DMS153 (cell line): ENCODE results near the gene EEF1AKMT1.
"Not testable (repeated sequence)": the region's sequence is repeated elsewhere in the genome, so short reads cannot be mapped to it uniquely, and the experiment has no call there.

Experiments
- DNase-seq: peaks from one replicate; lab custom pipeline; 2025; lab: John Stamatoyannopoulos, UW

The EEF1AKMT1 gene

GRCh38 chr13:20776751-20777150 lies 3.0 kb upstream of the EEF1AKMT1 start:
- no peak for DNase-seq

GRCh38 chr13:20775961-20776360 lies 2.2 kb upstream of the EEF1AKMT1 start:
- no peak for DNase-seq

- no peak for DNase-seq
These were observed 985 bp upstream of the EEF1AKMT1 start for GRCh38 chr13:20774746-20775145.

- DNase-seq = no peak
These were observed 1.2 kb downstream of the EEF1AKMT1 start for GRCh38 chr13:20772401-20773131.

- no peak for DNase-seq
These were observed 3.9 kb downstream of the EEF1AKMT1 start for GRCh38 chr13:20769834-20770233.

DNA sequence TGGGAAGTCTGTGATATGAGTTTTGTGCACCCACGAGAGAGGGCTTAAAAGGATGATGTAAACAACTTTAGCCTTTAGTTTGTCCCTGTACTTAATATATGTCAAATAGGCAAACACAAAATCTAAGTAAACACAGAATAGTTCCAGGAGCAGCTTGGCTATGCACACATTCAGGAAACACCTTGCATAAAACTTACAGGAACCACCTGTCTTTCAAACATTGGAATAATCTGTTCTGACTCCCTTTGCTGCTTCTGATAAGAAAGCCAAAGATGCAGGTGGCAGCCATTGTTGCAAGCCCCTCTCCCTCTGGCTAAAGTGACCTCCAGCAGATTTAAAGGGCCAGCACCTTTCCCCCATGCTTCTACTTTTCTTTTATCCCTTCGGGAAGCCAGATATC lies 4.7 kb downstream of the EEF1AKMT1 start:
- DNase-seq = no peak

DNA sequence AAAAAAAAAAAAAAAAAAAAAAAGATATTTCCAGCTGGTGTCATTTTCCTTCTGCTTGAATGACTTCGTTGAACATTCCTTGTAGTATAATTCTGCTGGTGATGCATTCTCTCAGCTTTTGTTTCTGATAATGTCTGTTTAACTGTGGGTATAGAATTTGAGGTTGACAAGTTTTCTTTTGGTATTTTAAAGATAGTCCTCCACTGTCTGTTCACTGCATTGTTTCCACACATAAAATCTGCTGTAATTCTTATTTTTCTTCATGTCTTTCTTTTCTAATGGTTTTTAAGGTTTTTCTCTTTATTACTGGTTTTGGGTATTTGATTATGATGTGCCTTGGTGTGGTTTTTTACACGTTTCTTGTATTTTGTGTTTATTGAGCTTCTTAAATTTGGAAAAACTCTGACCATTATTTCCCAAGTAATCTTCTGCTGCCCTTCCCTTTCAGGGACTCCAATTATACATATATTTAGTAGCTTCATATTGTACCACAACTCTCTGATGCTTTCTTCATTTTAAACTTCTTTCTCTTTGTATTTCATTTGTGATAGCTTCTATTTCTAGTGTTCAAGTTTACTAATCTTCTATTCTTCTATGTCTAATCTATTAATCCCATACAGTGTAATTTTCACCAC lies 6.3 kb downstream of the EEF1AKMT1 start:
- no peak for DNase-seq

- no peak for DNase-seq
These were observed 12.9 kb downstream of the EEF1AKMT1 start for GRCh38 chr13:20760872-20761271.

GRCh38 chr13:20754009-20754408 lies 19.8 kb downstream of the EEF1AKMT1 start:
- no peak for DNase-seq

DNA sequence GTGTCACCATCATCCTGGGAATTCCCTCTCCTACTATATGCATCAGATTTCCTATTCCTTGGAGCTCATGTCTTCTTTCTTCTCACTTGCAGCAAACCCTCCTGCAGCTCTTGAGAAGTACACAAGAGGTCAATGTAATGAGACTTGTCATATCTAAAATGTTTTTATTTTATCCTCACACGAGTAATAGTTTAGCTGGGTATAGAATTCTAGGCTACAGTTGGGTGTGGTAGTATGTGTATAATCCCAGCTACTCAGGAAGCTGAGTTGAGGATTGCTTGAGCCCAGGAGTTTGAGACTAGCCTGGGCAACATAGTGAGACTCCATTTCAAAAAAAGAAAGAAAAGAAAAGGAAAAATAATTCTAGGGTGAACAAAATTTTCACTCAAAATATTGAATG lies 24.4 kb downstream of the EEF1AKMT1 start:
- DNase-seq = no peak

GRCh38 chr13:20743830-20744404 lies 29.8 kb downstream of the EEF1AKMT1 start:
- not testable (repeated sequence) for DNase-seq

DNA sequence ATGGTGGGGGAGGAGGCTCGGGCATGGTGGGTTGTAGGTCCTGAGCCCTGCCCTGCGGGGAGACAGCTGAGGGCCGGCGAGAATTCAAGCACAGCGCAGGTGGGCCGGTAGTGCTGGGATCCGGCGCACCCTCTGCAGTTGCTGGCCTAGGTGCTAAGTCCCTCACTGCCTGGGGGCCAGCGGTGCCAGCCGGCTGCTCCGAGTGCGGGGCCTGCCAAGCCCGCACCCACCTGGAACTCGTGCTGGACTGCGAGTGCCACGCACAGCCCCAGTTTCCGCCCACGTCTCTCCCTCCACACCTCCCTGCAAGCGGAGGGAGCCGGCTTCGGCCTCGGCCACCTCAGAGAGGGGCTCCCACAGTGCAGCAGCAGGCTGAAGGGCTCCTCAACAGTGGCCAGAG lies 33.7 kb downstream of the EEF1AKMT1 start:
- no peak for DNase-seq

DNA sequence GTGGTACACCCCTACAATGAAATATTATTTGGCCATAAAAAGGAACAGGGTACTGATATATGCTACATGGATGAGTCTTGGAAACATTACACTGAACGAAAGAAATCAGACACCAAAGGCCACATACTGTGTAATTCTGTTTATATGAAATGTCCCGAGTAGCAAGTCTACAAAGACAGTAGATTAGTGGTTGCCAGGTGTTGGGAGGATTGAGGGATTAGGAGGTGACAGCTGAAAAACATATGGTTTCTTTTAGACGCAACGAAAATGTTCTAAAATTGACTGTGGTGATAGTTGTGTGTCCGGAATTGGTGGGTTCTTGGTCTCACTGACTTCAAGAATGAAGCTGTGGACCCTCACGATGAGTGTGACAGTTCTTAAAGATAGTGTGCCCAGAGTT lies 35.1 kb downstream of the EEF1AKMT1 start:
- DNase-seq = no peak

DNA sequence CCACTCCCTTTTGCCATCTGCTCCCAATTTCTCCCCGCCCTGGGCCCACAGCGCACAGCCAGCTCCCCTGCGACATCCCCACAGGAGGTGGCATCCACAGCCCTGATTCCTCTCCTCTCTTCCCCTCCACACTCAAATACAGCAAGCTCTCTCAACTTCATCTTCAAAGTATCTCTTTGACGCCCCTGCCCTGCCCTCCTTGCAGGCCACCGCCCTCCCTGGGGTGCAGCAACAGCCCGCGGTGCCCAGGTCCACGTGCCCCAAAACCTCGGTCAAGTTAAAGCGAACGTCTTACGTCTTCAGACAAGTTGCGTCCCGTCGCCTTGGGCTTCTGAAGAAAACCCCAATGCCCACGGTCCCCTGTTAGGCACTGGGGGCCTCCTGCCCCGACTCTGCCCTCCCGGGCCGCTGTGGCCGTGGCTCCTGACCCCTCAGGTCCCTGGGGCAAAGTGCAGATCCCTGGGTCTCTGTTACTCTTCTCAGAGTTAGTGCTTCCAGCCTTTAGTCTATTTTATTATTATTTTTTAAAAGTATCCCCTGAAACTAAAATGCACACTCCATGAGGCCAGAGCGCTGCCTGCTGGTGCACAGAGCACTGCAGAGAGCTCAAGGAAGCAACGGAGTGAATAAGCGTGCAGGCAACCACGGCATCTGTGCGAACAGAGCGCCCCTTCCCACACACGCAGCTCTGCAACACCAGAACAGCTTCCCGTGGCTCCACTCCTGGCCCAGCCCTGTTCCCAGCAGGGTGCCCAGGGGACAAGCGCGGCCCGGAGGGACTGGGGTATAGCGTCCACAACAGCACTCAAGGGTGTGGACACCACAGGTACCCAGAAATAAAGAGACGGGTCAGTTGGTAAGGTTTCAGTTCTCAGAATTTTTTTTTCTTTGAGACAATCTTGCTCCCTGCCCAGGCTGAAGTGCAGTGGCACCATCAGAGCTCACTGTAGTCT lies 43.9 kb downstream of the EEF1AKMT1 start:
- no peak for DNase-seq

DNA sequence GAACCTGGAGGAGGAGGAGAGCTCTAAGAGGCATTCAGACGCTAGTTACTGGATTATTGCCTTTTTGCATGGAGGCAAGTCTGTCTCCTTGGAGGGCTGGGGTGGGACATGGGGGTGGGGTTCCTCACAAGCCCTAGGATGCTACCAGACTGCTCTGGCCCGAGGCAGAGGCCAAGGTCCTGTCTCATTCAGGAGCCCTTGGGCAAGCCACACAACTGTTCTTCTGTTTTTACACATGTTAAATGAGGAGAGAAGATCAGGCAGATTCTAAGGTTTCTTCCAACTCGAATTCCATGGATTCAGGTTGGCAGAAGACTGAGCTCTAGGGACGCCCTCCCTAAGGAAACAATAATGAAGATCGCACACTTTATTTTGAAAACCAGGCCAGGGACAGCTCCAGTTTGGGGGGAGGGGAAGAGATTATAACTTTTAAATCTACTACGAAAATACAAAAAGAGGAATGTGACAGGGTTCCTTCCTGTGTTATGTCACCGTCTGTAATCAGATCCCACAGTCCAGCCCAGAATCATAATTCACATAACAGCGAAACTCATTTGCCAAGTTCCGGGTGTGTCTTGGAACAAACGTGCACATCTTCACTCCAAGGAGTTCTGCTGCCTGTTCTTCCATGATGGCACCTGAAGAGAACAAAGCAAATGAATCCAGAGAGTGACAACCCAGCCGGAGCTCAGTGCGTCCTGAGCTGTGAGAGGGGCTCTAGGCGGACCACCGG lies 45.0 kb downstream of the EEF1AKMT1 start:
- DNase-seq = no peak

- no peak for DNase-seq
These were observed 45.9 kb downstream of the EEF1AKMT1 start for GRCh38 chr13:20727856-20728255.

DNA sequence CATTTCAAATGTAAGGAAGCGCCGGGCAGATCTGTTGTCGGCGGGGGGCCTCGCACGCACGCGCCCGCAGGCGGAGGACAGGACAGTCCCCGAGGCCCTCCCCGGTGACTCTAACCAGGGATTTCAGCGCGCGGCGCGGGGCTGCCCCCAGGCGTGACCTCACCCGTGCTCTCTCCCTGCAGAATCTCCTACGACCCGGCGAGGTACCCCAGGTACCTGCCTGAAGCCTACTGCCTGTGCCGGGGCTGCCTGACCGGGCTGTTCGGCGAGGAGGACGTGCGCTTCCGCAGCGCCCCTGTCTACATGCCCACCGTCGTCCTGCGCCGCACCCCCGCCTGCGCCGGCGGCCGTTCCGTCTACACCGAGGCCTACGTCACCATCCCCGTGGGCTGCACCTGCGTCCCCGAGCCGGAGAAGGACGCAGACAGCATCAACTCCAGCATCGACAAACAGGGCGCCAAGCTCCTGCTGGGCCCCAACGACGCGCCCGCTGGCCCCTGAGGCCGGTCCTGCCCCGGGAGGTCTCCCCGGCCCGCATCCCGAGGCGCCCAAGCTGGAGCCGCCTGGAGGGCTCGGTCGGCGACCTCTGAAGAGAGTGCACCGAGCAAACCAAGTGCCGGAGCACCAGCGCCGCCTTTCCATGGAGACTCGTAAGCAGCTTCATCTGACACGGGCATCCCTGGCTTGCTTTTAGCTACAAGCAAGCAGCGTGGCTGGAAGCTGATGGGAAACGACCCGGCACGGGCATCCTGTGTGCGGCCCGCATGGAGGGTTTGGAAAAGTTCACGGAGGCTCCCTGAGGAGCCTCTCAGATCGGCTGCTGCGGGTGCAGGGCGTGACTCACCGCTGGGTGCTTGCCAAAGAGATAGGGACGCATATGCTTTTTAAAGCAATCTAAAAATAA lies 52.1 kb downstream of the EEF1AKMT1 start:
- peak; percentile 39 for DNase-seq

DNA sequence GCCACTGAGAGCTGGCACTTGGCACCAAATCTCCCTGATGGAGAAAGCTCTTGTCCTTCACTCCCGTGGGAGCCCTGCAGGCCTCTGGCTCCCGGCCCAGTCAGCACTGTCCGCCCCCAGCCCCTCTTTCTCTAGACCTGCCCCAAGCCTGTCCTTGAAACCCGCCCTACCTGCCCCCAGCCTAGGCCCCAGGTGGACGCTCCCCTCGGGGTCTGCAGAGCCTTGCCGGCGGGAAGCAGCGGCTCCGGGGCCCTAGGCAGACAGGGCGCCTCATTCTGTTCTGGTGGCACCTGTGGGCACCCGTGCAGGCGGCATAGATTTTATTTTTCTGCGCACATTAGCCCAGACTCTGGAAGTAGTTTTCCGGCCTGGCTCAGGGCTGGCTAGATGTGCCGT lies 52.7 kb downstream of the EEF1AKMT1 start:
- DNase-seq = no peak

- DNase-seq = no peak
These were observed 53.3 kb downstream of the EEF1AKMT1 start for GRCh38 chr13:20720499-20720898.

DNA sequence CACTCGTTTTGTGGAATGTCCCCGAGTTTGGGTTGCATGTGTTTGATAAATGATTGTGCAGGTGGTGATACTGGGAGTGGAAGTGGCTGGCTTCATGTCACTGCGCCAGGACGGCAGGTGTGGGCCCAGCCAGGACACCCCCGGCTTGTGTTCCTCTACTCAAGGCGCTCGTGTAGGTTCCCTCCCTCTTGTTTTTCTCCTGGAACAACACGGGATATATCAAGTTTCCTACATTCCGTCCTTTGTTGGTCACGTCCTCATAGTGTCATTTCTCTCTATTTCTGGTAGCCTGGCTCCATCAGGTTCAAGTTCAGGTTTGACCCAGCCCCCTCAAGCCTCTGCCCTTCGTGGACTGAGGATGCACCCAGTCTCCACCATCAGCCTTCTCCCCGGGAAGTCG lies 54.0 kb downstream of the EEF1AKMT1 start:
- no peak for DNase-seq
